NOMO-1 treated with DMSO at 0.1 percent for 48 hours (cell line): ENCODE results near the gene NSUN4.
"Not testable (repeated sequence)": the region's sequence is repeated elsewhere in the genome, so short reads cannot be mapped to it uniquely, and the experiment has no call there.

Source experiments
- DNase-seq: peaks from one replicate; lab custom pipeline; 2025; ENCODE audit not compliant: unreplicated experiment; lab: John Stamatoyannopoulos, UW

Gene NSUN4

GRCh38 chr1:46364612-46365011, 24.0 kb downstream of the NSUN4 start:
- DNase-seq, result no peak

- DNase-seq, result not testable (repeated sequence)
Measured at GRCh38 chr1:46365796-46366195, 25.2 kb downstream of the NSUN4 start.

- no peak for DNase-seq
Measured at GRCh38 chr1:46367072-46367471, 26.5 kb downstream of the NSUN4 start.

DNA sequence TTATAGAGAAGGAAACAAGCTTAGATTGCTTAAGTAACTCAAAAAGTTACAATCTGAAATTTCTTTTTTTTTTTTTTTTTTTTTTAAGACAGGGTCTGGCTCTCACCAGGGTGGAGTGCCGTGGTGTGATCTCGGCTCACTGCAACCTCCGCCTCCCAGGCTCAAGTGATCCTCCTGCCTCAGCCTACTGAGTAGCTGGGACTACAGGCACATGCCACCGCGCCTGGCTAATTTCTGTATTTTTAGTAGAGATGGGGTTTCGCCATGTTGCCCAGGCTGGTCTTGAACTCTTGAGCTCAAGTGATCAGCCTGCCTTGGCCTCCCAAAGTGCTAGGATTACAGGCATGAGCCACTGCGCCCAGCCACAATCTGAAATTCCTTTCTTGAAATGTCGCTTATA, 27.1 kb downstream of the NSUN4 start:
- not testable (repeated sequence) for DNase-seq

DNA sequence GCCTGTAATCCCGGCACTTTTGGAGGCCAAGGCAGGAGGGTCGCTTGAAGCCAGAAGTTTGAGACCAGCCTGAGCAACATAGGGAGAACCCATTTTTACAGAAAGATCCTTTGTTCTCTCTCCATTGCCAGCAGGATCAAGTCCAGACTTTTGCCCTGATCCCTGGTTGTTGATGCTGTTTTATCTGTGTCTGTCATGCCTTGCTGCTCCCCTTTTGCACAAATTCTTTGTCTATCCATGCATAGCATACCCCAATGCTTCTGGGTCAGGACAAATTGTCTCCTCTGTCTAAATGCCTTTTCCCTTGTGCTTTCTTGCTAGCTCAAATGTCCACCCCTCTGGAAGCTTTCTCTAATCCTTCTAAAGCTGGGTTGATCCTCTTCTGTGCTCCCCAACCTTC, 28.2 kb downstream of the NSUN4 start:
- DNase-seq, result no peak

GRCh38 chr1:46369542-46370213, 29.1 kb downstream of the NSUN4 start:
- peak; percentile 36 for DNase-seq

DNA sequence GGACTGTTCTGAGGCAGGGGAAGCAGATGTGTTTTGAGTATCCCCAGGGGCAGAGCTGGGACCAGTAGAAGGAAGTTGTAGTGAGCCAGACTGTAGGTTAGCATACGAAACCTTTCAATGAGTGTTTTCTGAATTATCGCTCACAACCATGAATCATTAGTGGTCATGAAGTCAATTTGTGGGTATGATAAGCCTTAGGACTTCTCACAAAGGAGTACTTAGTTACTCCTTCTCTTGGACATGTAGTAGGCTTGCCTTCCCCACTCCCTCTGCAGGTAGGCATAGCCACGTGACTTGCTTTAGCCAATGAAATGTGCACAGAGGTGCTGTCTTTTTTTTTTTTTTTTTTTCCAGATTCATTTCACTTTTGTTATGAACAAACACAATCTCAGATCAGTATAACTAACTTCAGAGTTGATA, 29.6 kb downstream of the NSUN4 start:
- DNase-seq, result peak; percentile 80

DNA sequence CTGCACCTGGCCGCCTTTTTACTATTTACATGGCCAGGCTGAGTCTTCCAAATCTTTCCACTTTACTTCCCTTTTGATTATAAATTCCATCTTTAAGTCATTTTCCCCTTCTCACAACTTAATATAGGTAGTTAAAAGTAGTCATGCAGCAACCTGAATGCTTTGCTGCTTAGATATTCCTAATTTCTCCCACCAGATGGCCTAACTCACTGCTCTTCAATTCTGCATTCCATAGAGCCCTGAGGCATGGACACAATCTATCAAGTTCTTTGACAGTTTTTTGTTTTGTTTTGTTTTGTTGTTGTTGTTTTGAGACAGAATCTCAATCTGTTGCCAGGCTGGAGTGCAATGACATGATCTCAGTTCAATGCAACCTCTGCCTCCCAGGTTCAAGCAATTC, 31.8 kb downstream of the NSUN4 start:
- no peak for DNase-seq

DNA sequence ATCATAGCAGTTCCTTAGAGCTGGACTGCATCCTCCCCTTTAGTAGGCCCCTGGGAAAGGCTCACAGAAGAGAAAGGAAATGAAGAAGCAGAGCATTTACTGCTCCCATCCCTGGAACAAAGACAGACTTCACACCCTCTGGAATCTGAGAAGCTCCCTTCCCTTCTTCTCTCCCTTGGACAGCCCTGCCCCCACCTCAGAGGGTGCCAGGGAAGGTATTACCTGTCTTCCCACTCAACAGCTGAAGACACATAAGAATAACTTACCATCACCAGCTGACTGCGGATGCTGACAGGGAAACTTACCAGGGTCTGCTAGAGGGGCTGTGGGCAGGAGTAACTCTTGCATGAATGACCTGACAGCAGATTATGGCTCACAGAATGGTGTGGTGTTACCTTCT, 39.4 kb downstream of the NSUN4 start:
- DNase-seq, result no peak

- no peak for DNase-seq
Measured at GRCh38 chr1:46380508-46380907, 39.9 kb downstream of the NSUN4 start.

GRCh38 chr1:46393510-46393909, 52.9 kb downstream of the NSUN4 start:
- DNase-seq, result no peak

GRCh38 chr1:46394108-46394871, 53.7 kb downstream of the NSUN4 start, which contains the start of gene FAAH:
FAAH (plus strand) TSS chr1:46394317; CDS start chr1:46394349, 32 bp downstream.
- peak; percentile 65 for DNase-seq

GRCh38 chr1:46394872-46395465, 54.4 kb downstream of the NSUN4 start:
- DNase-seq, result no peak

- no peak for DNase-seq
Measured at GRCh38 chr1:46396441-46397398, 56.1 kb downstream of the NSUN4 start.

GRCh38 chr1:46399307-46399706, 58.7 kb downstream of the NSUN4 start:
- DNase-seq, result peak; percentile 31

DNA sequence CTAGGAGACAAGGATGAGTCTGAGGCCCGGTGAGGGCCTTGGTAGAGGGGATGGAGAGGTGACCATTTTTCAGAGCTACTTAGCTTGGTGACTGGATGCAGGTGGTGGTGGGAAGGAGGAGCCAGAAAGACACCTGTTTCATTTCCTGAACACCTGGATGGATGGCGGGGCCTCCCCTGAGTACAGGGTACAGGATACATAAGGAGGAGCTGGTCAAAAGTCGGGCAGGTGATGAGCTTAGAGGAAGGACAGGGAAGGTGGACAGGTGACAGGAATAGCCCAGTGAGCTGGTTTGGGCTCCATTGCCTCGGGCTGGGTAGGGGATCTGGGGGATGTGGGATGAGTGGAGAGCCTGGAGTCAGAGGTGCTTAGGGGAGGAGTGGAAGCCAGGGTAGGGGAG, 59.8 kb downstream of the NSUN4 start:
- no peak for DNase-seq

DNA sequence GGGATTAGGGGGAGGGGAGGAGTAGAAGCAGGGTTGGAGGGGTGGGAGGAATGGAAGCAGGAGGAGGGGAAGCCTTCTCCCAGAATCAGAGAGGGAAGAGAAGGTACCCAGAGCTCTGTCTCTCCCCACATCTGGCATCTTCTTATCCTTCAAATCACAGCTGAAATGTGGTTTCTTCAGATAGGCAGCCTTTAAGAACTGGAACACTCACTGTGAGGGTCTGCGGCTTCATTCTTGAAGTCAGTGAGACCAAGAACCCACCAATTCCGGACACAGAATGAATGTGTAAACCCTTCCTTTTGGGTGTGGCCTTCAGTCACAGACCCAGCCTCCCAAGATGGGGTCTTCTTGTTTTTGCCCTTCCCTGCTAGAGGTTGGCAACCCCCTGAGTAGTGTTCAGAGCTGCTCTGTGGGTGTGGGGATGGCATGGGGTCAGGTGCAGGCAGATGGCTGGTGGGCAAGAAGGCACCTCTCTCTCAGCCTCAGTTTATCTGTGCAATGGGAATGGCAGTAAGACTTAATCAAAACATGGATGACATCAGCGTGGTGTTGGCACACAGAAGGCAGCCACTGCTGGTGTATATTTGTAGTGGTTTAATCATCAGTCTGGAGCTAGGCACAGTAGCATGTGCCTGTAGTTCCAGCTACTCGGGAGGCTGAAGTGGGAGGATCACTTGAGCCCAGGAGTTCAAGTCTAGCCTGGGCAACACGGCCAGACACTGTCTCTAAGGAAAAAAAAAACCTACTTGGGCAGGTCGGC, 60.7 kb downstream of the NSUN4 start:
- DNase-seq, result no peak

DNA sequence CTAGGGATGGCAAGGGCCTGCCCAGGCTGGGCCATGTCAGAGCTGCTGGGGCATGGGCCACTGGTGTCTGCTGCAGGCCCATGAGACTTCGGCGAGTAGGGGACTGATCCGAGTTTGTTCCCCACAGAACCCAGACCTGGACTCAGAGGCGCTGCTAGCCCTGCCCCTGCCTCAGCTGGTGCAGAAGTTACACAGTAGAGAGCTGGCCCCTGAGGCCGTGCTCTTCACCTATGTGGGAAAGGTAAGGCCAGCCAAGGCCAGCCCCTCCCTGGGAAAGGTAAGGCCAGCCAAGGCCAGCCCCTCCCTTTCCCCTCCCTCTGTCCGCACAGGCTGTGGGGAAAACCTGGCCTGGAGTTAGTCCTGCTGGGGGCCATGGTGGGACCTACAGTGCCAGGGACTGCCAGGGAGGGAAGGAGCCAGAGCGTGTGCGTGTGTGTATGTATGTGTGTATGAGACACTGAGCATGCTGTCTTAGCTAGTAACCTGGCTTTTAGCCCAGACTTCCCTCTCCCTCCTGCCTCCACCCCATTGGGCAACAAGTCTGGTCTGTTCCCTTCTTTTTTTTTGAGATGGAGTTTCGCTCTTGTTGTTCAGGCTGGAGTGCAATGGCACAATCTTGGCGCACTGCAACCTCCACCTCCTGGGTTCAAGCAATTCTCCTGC, 61.5 kb downstream of the NSUN4 start:
- peak; percentile 55 for DNase-seq

DNA sequence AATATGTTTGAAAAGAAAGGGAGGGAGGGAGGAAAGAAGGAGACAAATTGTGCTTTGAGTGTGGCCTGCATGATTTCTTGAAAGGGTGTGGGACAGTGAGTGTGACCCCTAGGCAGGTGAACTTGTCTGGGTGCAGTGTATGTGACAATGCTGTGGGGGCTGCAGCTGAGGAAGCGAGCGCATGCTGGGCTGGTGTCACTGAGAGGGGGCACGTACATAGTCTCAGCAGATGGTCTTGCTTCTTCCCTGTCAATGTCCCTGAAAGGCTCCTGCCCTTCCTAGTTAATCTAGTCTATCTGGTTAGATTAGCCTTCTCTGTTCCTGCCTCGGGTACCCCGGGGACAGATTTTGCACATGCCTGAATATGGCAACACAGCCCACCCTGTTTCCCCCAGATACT, 63.3 kb downstream of the NSUN4 start:
- DNase-seq, result no peak
